HEK293 (cell line): ENCODE results near the gene ELOVL5.

Source experiments
- CTCF ChIA-PET: fragments of 350-600 bp; formaldehyde crosslinking; extraction: SDS; loops from one replicate; lab custom pipeline; 2021; ENCODE audit warnings: antibody characterized with exemption; lab: Yijun Ruan, JAX
- POLR2A ChIA-PET: fragments of 300-600 bp; formaldehyde crosslinking; extraction: SDS; loops from one replicate; lab custom pipeline; 2020; ENCODE audit warnings: antibody characterized with exemption, inconsistent platforms; lab: Yijun Ruan, JAX
- H3K27ac ChIP-seq: fragments of 200-500 bp; sonication (Bioruptor generic); 2 replicates; pipeline ENCODE4 v1.5.1; 2014; ENCODE audit warnings: low read depth, low read length, control low read depth, inconsistent platforms; ENCODE audit errors: extremely low read depth
- H3K36me3 ChIP-seq, 2 experiments: fragments of 200-500 bp in 1 of 2; sonication (Bioruptor generic) in 1 of 2; 1 replicate in 1 of 2; 2 replicates in 1 of 2; pipeline ENCODE4 v1.5.1; 2014 to 2017; ENCODE audit warnings: inconsistent platforms in 2 of 2, low read length in 2 of 2; ENCODE audit not compliant: control insufficient read depth in 2 of 2, insufficient read depth in 1 of 2
- H3K4me1 ChIP-seq: fragments of 200-500 bp; sonication (Bioruptor generic); 2 replicates; pipeline ENCODE4 v1.5.1; 2014; ENCODE audit warnings: mild to moderate bottlenecking, low read length, inconsistent platforms; ENCODE audit not compliant: control insufficient read depth, insufficient read depth
- H3K4me3 ChIP-seq: 2 replicates; pipeline ENCODE4 v1.5.1; 2011; ENCODE audit warnings: low read depth, mild to moderate bottlenecking, control low read depth, low read length, moderate library complexity
- H3K9me3 ChIP-seq: fragments of 200-500 bp; sonication (Bioruptor generic); 2 replicates; pipeline ENCODE4 v1.5.1; 2014; ENCODE audit warnings: low read depth, low read length, inconsistent platforms; ENCODE audit not compliant: control insufficient read depth, insufficient read depth
- TRIM28 ChIP-seq: IDR thresholded peaks from 2 replicates; pipeline ENCODE4 v1.6.1; 2011; ENCODE audit warnings: low read length, control low read depth, borderline replicate concordance
- ZBTB44 ChIP-seq: fragments of 450-650 bp; IDR thresholded peaks from 2 replicates; pipeline ENCODE4 v1.5.1; 2018; ENCODE audit warnings: missing biosample characterization, mild to moderate bottlenecking, missing genetic modification characterization
- ZNF121 ChIP-seq: fragments of 450-650 bp; formaldehyde crosslinking; IDR thresholded peaks from 2 replicates; pipeline ENCODE4 v1.5.1; 2016; ENCODE audit warnings: missing biosample characterization, missing genetic modification characterization
- ZNF248 ChIP-seq: fragments of 450-650 bp; formaldehyde crosslinking; IDR thresholded peaks from 2 replicates; pipeline ENCODE4 v1.5.1; 2017; ENCODE audit warnings: missing biosample characterization, missing genetic modification characterization
- ZNF335 ChIP-seq: fragments of 450-650 bp; formaldehyde crosslinking; conservative IDR thresholded peaks from 2 replicates; pipeline ENCODE4 v1.5.1; 2016; ENCODE audit warnings: missing biosample characterization, missing genetic modification characterization
- ZNF433 ChIP-seq: fragments of 450-650 bp; formaldehyde crosslinking; IDR thresholded peaks from 2 replicates; pipeline ENCODE4 v1.5.1; 2016; ENCODE audit warnings: missing biosample characterization, missing genetic modification characterization, low read depth
- ZNF560 ChIP-seq: fragments of 450-650 bp; formaldehyde crosslinking; IDR thresholded peaks from 2 replicates; pipeline ENCODE4 v1.5.1; 2017; ENCODE audit warnings: missing biosample characterization, missing genetic modification characterization, borderline replicate concordance
- ZNF660 ChIP-seq: fragments of 450-650 bp; IDR thresholded peaks from 2 replicates; pipeline ENCODE4 v1.5.1; 2018; ENCODE audit warnings: missing biosample characterization, mild to moderate bottlenecking, missing genetic modification characterization
- ZNF670 ChIP-seq: fragments of 450-650 bp; formaldehyde crosslinking; IDR thresholded peaks from 2 replicates; pipeline ENCODE4 v1.5.1; 2016; ENCODE audit warnings: missing biosample characterization, missing genetic modification characterization, low read depth
- ZSCAN23 ChIP-seq: fragments of 450-650 bp; formaldehyde crosslinking; IDR thresholded peaks from 2 replicates; pipeline ENCODE4 v1.5.1; 2016; ENCODE audit warnings: missing biosample characterization, missing genetic modification characterization
- TF ChIP-seq, protein P1 (sequence below): fragments of 450-650 bp; formaldehyde crosslinking; IDR thresholded peaks from 2 replicates; pipeline ENCODE4 v1.5.1; 2016; ENCODE audit warnings: missing biosample characterization, missing genetic modification characterization
- TF ChIP-seq, protein P2 (sequence below): fragments of 450-650 bp; formaldehyde crosslinking; IDR thresholded peaks from 2 replicates; pipeline ENCODE4 v1.5.1; 2016; ENCODE audit warnings: missing biosample characterization, missing genetic modification characterization
- TF ChIP-seq, protein P3 (sequence below): fragments of 450-650 bp; formaldehyde crosslinking; IDR thresholded peaks from 2 replicates; pipeline ENCODE4 v1.5.1; 2016; ENCODE audit warnings: missing biosample characterization, missing genetic modification characterization, borderline replicate concordance

The ELOVL5 gene

GRCh38 chr6:53321701-53322100 lies 27.0 kb downstream of the ELOVL5 start:
- no peak overlapping the region for H3K4me3 ChIP-seq
- TF ChIP-seq, protein P1, sequence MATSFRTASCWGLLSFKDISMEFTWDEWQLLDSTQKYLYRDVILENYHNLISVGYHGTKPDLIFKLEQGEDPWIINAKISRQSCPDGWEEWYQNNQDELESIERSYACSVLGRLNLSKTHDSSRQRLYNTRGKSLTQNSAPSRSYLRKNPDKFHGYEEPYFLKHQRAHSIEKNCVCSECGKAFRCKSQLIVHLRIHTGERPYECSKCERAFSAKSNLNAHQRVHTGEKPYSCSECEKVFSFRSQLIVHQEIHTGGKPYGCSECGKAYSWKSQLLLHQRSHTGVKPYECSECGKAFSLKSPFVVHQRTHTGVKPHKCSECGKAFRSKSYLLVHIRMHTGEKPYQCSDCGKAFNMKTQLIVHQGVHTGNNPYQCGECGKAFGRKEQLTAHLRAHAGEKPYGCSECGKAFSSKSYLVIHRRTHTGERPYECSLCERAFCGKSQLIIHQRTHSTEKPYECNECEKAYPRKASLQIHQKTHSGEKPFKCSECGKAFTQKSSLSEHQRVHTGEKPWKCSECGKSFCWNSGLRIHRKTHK (tag by site-specific recombination): no peak
- ChIA-PET CTCF (interaction anchor here (1.3 to 1.4 kb wide), 2 partner anchors 13 to 27 kb away, joined by 5 read pairs; no protein-coding TSS in a partner anchor), POLR2A (no interaction called here)
- no peak overlapping the region for H3K27ac ChIP-seq
- H3K4me1 ChIP-seq: peaks cover 26% of the 10 kb centered on the region
- H3K9me3 ChIP-seq: no peaks in the 10 kb centered on the region
- no peaks in the 10 kb centered on the region; a peak in 1 of 3 replicates for H3K36me3 ChIP-seq

DNA sequence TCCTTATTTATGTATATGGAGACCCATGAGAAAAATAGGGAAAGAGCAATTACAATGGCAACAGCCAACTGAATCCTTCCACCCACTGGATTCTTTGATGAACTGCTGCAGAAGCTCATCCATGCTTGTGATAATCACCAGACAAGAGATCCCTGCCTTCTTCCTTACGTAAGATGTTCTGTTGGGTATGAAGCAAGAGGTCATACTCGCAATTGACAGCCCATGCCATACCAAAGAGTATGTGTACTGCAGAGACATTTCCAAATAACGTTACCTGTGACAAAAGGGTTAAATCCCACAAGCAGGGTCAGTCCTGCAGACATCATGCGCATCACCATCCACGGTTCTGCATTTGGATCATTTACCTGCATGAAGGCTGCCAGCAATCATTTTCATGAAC lies 27.8 kb downstream of the ELOVL5 start:
- ChIA-PET CTCF (interaction anchor here (1.3 kb wide), 1 partner anchor 13 kb away, joined by 5 read pairs; no protein-coding TSS in a partner anchor), POLR2A (no interaction called here)
- H3K4me3 ChIP-seq: no peak overlapping the region
- TF ChIP-seq TRIM28 (no peak), ZNF670 (no peak), ZNF560 (no peak), ZSCAN23 (tag by site-specific recombination) (no peak), ZNF335 (no peak), ZNF121 (no peak), ZNF248 (tag by site-specific recombination) (no peak), ZBTB44 (tag by site-specific recombination) (no peak), ZNF660 (tag by site-specific recombination) (no peak), ZNF433 (tag by site-specific recombination) (no peak)
- TF ChIP-seq, protein P2, sequence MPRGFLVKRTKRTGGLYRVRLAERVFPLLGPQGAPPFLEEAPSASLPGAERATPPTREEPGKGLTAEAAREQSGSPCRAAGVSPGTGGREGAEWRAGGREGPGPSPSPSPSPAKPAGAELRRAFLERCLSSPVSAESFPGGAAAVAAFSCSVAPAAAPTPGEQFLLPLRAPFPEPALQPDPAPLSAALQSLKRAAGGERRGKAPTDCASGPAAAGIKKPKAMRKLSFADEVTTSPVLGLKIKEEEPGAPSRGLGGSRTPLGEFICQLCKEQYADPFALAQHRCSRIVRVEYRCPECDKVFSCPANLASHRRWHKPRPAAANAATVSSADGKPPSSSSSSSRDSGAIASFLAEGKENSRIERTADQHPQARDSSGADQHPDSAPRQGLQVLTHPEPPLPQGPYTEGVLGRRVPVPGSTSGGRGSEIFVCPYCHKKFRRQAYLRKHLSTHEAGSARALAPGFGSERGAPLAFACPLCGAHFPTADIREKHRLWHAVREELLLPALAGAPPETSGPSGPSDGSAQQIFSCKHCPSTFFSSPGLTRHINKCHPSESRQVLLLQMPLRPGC (tag by site-specific recombination): no peak
- TF ChIP-seq, protein P3, sequence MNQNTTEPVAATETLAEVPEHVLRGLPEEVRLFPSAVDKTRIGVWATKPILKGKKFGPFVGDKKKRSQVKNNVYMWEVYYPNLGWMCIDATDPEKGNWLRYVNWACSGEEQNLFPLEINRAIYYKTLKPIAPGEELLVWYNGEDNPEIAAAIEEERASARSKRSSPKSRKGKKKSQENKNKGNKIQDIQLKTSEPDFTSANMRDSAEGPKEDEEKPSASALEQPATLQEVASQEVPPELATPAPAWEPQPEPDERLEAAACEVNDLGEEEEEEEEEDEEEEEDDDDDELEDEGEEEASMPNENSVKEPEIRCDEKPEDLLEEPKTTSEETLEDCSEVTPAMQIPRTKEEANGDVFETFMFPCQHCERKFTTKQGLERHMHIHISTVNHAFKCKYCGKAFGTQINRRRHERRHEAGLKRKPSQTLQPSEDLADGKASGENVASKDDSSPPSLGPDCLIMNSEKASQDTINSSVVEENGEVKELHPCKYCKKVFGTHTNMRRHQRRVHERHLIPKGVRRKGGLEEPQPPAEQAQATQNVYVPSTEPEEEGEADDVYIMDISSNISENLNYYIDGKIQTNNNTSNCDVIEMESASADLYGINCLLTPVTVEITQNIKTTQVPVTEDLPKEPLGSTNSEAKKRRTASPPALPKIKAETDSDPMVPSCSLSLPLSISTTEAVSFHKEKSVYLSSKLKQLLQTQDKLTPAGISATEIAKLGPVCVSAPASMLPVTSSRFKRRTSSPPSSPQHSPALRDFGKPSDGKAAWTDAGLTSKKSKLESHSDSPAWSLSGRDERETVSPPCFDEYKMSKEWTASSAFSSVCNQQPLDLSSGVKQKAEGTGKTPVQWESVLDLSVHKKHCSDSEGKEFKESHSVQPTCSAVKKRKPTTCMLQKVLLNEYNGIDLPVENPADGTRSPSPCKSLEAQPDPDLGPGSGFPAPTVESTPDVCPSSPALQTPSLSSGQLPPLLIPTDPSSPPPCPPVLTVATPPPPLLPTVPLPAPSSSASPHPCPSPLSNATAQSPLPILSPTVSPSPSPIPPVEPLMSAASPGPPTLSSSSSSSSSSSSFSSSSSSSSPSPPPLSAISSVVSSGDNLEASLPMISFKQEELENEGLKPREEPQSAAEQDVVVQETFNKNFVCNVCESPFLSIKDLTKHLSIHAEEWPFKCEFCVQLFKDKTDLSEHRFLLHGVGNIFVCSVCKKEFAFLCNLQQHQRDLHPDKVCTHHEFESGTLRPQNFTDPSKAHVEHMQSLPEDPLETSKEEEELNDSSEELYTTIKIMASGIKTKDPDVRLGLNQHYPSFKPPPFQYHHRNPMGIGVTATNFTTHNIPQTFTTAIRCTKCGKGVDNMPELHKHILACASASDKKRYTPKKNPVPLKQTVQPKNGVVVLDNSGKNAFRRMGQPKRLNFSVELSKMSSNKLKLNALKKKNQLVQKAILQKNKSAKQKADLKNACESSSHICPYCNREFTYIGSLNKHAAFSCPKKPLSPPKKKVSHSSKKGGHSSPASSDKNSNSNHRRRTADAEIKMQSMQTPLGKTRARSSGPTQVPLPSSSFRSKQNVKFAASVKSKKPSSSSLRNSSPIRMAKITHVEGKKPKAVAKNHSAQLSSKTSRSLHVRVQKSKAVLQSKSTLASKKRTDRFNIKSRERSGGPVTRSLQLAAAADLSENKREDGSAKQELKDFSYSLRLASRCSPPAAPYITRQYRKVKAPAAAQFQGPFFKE (tag by site-specific recombination): no peak
- no peaks in the 10 kb centered on the region for H3K9me3 ChIP-seq
- no peaks in the 10 kb centered on the region; a peak in 1 of 3 replicates for H3K36me3 ChIP-seq
- H3K27ac ChIP-seq: no peak overlapping the region
- H3K4me1 ChIP-seq: peaks cover 25% of the 10 kb centered on the region
